ENCODE data around the gene GPR39. TPM values are rescaled to one million over a fixed set of nuclear protein-coding genes. Genes with fewer than 3 reads are reported as not detected.

Gene GPR39
- total RNA-seq, 2 experiments from 2014 or later, result not detected

DNA sequence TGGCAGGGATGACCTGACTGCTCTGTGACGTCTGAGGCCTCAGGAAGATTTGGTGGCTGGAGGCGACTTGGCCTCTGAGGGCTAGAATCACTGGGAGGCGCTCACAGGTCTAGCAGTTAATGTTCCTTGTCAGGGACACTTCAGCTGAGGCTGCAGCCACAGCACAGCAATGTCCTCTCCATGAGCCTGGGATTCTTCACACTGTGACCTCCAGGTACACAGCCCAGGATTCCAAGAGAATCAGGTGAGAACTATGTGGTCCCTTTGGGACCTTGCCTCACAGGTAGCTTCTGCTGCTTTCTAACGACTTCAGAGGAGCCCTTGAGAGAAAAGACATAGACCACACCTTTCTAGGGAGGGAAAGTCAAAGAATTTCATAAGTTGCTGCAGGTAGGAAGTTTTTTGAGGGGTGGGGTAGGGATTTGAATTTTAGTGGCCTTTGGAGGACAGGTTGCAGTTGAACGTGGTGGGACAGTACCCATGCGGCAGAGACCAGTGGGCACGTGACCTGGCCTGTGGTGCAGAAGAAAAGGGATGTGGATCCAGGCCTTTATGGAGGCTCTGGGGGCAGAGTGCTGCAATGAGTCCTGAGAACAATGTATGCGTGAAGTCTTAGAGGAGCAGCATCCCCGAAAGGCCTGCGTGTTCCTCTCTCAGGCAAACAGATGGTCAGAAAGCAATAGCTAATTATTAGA lies 167.2 kb downstream of the GPR39 start:
- intact Hi-C loops (cut with DNase I, micrococcal nuclease), result no loop called here
- ChIA-PET CTCF (interaction anchor here (1.0 kb wide), 1 partner anchor 37 kb away, joined by 4 read pairs; no protein-coding TSS in a partner anchor), POLR2A (no interaction called here)
- Mint-ChIP-seq H3K4me1 (no peaks in the 10 kb centered on the region), H3K9me3 (ENCODE audit: low read depth) (no peaks in the 10 kb centered on the region), H3K4me3 (no peak overlapping the region), H3K27me3 (peaks cover 1% of the 10 kb centered on the region), H3K27ac (no peak overlapping the region), H3K36me3 (ENCODE audit: low read depth) (no peaks in the 10 kb centered on the region)
- DNase-seq (no peak), ATAC-seq (no peak)

DNA sequence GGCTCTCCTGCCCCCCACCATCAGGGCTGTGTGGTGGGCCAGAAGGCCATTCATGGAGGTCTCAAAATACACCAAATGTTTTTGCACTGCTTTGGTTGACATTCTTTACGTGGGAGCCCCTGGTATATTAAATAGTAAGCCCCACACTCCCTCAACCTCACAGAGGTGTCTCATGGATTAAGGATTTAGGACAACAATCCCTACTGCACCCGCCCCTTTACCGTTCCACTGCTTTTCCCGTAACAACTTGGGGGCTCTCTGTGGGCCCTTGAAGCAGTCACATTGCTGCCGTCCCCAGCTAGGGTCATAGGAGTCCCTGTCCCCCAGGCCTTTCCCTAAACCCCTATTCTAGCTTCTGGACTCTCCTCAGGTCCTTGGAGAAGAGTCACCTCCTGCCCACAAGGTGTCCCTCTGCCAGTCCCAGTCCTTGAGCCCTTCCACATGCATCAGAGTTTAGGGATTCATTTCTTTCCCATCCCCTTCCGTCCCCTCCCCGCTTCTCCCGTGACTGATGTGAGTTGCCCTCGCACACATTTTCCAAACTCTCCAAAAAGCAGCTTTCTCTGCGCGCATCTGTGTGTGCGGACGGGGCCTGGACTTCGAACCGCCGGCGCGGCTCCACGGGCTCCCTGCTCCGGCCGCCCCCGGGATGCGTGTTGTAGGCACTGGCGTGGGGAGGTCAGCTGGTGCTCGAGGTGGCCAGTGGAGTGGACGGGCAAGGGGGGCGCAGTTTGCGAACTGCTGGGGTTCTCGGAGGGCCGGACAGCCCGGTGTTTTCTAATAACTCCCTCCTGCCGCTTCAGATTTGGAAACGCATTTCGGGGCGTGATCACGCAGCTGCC lies 168.6 kb downstream of the GPR39 start:
- no peak overlapping the region for H3K4me3 Mint-ChIP-seq
- H3K4me1 Mint-ChIP-seq, result no peaks in the 10 kb centered on the region
- intact Hi-C loops (cut with DNase I, micrococcal nuclease), result no loop called here

DNA sequence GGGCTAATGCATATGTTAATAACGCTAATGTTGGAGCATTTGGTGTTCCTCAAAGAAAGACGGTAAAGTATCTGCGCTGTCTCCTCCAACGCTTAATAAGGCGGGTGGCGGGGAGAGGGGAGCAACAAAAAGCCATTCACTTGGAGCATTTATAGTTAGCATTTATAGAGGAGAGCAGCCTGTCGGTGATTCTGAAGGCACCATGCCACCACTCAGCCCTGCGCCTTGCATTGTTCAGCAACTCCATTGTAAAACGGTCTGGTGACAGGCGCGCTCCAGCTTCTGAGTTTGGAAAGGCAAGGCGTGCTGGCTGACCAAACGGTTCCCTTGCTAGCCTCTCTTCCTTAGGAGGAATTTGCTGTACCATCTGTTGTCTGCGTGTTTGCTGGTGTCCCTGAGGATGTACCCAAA lies 169.5 kb downstream of the GPR39 start:
- no peak for DNase-seq
- no peak for ATAC-seq
- no peak overlapping the region for H3K27ac Mint-ChIP-seq
- ChIA-PET POLR2A (no interaction called here), CTCF (no interaction called here)
- no peaks in the 10 kb centered on the region for H3K27me3 Mint-ChIP-seq
- no peaks in the 10 kb centered on the region for H3K4me1 Mint-ChIP-seq
- no peak overlapping the region for H3K4me3 Mint-ChIP-seq
- H3K36me3 Mint-ChIP-seq (ENCODE audit: low read depth), result no peaks in the 10 kb centered on the region
- intact Hi-C loops (cut with DNase I, micrococcal nuclease), result no loop called here
- no peaks in the 10 kb centered on the region for H3K9me3 Mint-ChIP-seq (ENCODE audit: low read depth)

More for the DNA sequence above, 168.6 kb downstream of the GPR39 start:
- Mint-ChIP-seq H3K27ac (no peak overlapping the region), H3K27me3 (no peaks in the 10 kb centered on the region), H3K9me3 (ENCODE audit: low read depth) (no peaks in the 10 kb centered on the region), H3K36me3 (ENCODE audit: low read depth) (no peaks in the 10 kb centered on the region)
- ChIA-PET CTCF (no interaction called here), POLR2A (no interaction called here)
- ATAC-seq, result no peak
- DNase-seq, result no peak

DNA sequence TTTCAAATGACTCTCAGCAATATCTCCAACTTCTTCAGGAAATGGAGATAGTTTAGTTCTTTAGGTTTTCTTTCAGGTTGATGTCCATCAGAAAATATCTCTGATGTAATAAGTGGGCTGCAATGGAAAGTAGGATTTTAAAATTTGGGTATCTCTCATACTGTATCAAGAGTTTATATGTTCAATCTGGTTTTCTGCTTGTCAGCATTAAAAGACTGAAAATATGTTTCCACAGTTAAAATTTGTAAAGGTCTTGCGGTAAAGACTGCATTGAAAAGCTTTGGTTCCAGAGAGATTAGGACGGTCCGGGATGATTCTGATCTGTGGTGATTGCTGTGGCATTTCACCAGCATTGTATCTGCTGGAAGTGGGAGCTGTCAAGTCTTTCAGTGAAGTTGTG lies 170.2 kb downstream of the GPR39 start:
- no peak overlapping the region for H3K27ac Mint-ChIP-seq
- no peak overlapping the region for H3K4me3 Mint-ChIP-seq
- ATAC-seq (no peak), DNase-seq (no peak)
- intact Hi-C loops (cut with DNase I, micrococcal nuclease), result no loop called here
- ChIA-PET POLR2A (no interaction called here), CTCF (no interaction called here)
- H3K4me1 Mint-ChIP-seq, result no peaks in the 10 kb centered on the region
- H3K9me3 Mint-ChIP-seq (ENCODE audit: low read depth), result no peaks in the 10 kb centered on the region
- no peaks in the 10 kb centered on the region for H3K36me3 Mint-ChIP-seq (ENCODE audit: low read depth)
- H3K27me3 Mint-ChIP-seq, result no peaks in the 10 kb centered on the region

DNA sequence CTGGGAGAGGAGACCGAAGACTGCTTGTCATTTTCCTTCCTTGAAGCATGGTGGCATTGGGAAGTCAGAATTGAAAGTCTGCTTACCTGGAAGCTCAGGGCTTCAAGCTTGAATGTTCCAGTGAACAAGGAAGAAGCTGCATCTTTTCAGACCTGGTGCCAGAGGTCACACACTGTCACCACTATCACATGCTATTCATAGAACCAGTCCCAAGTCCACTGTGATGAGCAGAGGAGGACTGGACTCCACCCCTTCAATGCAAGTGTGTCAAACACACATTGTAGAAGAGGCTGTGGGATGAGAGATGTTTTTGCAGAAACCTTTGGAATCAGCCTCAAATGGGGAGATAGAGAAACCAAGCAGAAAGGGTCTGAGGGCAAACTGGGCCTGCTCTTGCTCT lies 172.0 kb downstream of the GPR39 start:
- Mint-ChIP-seq H3K4me1 (no peaks in the 10 kb centered on the region), H3K4me3 (no peak overlapping the region), H3K9me3 (ENCODE audit: low read depth) (no peaks in the 10 kb centered on the region), H3K36me3 (ENCODE audit: low read depth) (no peaks in the 10 kb centered on the region), H3K27me3 (no peaks in the 10 kb centered on the region), H3K27ac (no peak overlapping the region)
- ATAC-seq (no peak), DNase-seq (no peak)
- ChIA-PET CTCF (no interaction called here), POLR2A (interaction anchor here (0.6 kb wide), 1 partner anchor 12 kb away, joined by 7 read pairs; no protein-coding TSS in a partner anchor)
- intact Hi-C loops (cut with DNase I, micrococcal nuclease), result no loop called here

DNA sequence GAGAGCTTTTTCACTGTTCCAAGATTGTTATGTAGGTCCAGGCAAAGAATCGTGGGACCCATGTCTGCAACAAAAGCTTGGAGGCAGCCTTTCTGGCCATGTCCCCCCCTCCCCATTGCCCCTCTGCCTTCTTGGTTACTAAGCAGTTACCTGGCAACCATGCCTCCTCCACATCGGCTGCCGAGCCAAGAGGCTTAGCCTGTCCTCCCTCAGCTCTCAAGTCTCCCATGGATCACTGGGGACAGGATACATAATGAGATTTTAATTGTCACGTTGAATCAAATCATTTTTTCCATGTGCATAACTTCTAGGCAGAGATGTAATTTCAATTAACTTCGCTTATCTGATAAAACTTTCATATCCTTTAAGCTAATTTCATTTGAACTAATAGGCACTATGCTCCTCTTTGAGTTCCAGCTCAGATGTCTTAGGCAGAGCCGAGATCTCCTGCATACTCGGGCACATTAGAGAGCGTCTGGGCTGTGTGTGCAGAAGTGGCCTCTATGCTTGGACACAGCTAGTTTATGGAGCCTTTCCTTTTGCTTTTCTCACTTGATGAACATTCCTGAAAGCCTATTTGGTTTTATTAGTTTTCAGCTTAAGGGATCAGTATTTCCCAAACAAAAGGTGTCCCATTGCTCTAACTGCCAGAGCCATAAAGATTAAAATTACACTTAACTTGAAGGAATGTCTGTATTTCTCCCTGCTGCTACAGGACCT lies 172.7 kb downstream of the GPR39 start:
- no peaks in the 10 kb centered on the region for H3K9me3 Mint-ChIP-seq (ENCODE audit: low read depth)
- intact Hi-C loops (cut with DNase I, micrococcal nuclease), result no loop called here
- H3K4me3 Mint-ChIP-seq, result no peak overlapping the region
- no peaks in the 10 kb centered on the region for H3K36me3 Mint-ChIP-seq (ENCODE audit: low read depth)
- no peaks in the 10 kb centered on the region for H3K4me1 Mint-ChIP-seq
- ChIA-PET CTCF (no interaction called here), POLR2A (interaction anchor here (0.6 kb wide), 1 partner anchor 13 kb away, joined by 7 read pairs; no protein-coding TSS in a partner anchor)
- no peak overlapping the region for H3K27ac Mint-ChIP-seq
- DNase-seq, result no peak
- ATAC-seq, result no peak
- H3K27me3 Mint-ChIP-seq, result no peaks in the 10 kb centered on the region

DNA sequence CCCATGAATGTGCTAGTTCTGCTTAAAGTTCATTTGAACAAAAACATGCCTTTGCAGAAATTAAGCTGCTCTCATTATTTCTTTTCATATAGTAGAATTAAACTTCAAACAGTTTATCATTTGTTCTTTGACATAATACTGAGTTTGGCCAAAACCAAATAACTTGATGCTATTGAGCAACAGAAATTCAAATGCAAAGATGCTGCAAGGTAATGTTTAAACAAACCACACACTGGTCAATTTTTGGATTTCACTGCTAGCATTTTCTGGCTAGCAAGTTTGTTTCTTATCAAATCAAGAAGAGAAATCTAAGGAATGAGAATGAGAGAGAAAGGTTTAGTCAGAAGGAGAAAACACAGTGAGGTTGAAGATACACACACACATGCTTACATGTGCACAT lies 173.4 kb downstream of the GPR39 start:
- Mint-ChIP-seq H3K27ac (no peak overlapping the region), H3K4me1 (no peaks in the 10 kb centered on the region), H3K9me3 (ENCODE audit: low read depth) (no peaks in the 10 kb centered on the region), H3K4me3 (no peak overlapping the region), H3K27me3 (no peaks in the 10 kb centered on the region), H3K36me3 (ENCODE audit: low read depth) (no peaks in the 10 kb centered on the region)
- ChIA-PET CTCF (no interaction called here), POLR2A (no interaction called here)
- ATAC-seq, result no peak
- intact Hi-C loops (cut with DNase I, micrococcal nuclease), result no loop called here
- no peak for DNase-seq

DNA sequence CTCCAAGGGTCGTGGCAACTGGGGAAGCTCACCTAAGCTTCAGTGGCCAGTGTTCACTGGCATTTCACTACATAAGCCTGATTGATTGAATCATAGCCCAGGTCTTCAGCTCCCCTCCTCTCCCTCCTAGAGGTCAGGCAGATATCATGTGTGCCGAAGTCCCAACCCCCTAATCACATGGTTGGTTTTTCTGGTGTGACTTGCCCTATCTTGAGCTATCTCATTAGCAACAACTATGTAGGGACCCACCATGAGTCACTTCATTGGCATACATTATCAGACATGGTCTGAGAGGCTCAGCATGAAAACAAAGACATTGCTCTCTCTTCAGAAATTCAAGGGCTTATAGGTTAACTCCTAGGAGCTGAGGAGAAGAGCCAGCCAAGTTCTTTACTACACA lies 176.6 kb downstream of the GPR39 start:
- Mint-ChIP-seq H3K9me3 (ENCODE audit: low read depth) (no peaks in the 10 kb centered on the region), H3K4me3 (no peak overlapping the region), H3K4me1 (no peaks in the 10 kb centered on the region), H3K27ac (no peak overlapping the region), H3K27me3 (peaks cover 5% of the 10 kb centered on the region), H3K36me3 (ENCODE audit: low read depth) (no peaks in the 10 kb centered on the region)
- no peak for DNase-seq
- no peak for ATAC-seq
- intact Hi-C loops (cut with DNase I, micrococcal nuclease), result no loop called here
- ChIA-PET CTCF (interaction anchor here (0.6 to 0.7 kb wide), 2 partner anchors 16 to 46 kb away, joined by 3 read pairs; no protein-coding TSS in a partner anchor), POLR2A (no interaction called here)

DNA sequence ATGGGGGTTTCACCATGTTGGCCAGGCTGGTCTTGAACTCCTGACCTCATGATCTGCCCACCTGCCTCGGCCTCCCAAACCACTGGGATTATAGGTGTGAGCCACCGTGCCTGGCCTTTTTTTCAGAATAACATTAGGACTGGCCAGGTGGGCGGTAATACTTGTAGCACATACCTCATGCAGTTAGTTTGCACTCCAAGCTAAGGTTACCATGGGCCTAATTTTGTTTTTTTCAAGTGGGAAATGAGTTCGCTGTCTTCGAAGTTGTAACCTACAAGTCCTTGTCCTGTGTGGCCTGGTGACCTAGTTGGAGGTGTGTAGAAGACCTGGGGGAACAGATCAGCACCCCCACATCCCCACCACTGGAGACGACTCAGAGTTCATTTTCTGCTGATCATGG lies 178.6 kb downstream of the GPR39 start:
- Mint-ChIP-seq H3K36me3 (ENCODE audit: low read depth) (no peaks in the 10 kb centered on the region), H3K27ac (no peak overlapping the region), H3K9me3 (ENCODE audit: low read depth) (no peaks in the 10 kb centered on the region), H3K4me3 (no peak overlapping the region), H3K4me1 (no peaks in the 10 kb centered on the region), H3K27me3 (peaks cover 7% of the 10 kb centered on the region)
- ATAC-seq, result no peak
- intact Hi-C loops (cut with DNase I, micrococcal nuclease), result no loop called here
- POLR2A ChIA-PET, result no interaction called here
- no peak for DNase-seq
- CTCF ChIA-PET, result no interaction called here

DNA sequence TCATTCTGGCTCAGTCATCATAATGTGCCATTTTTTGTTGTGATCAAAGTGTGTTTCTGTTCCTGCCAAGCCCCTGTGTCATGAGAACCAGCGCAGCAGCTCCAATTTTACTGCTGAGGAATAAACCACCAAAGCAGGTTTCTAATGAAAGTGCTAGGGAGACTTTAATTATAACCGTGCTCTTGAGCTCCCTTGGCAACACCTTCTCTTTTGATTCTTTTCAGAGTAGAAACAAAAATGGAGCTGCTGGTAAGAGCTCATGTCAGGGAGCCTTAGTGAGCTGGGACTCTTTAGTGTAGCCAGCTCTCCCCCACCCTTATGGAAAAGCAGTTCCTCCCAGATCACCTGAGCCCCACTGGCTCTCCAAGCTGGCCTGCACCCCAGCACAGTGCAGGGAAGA lies 179.1 kb downstream of the GPR39 start:
- Mint-ChIP-seq H3K36me3 (ENCODE audit: low read depth) (no peaks in the 10 kb centered on the region), H3K27ac (no peak overlapping the region), H3K4me1 (no peaks in the 10 kb centered on the region), H3K4me3 (no peak overlapping the region), H3K27me3 (peaks cover 7% of the 10 kb centered on the region), H3K9me3 (ENCODE audit: low read depth) (no peaks in the 10 kb centered on the region)
- no peak for ATAC-seq
- ChIA-PET CTCF (no interaction called here), POLR2A (no interaction called here)
- intact Hi-C loops (cut with DNase I, micrococcal nuclease), result no loop called here
- DNase-seq, result no peak

DNA sequence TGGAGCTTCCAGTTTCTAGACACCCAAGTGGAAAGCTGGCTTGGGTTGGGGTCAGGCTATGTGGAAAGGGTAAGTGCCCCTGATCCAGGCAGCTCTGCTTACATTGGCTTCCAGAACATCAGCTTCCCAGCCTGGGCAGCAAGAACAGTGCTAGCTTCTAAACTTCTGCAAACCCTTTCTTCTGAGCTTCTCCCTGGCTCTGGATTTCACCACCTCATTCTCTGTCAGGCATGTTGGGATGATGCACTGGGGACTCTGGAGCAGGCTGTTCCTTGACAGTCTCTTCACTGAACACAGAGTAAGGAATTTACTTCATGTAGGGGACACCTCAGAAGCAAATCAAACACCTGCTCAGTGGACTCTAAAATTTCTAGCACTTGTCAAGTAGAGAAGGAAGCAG lies 180.6 kb downstream of the GPR39 start:
- Mint-ChIP-seq H3K4me1 (no peaks in the 10 kb centered on the region), H3K27me3 (peaks cover 7% of the 10 kb centered on the region), H3K27ac (no peak overlapping the region), H3K9me3 (ENCODE audit: low read depth) (no peaks in the 10 kb centered on the region), H3K36me3 (ENCODE audit: low read depth) (no peaks in the 10 kb centered on the region), H3K4me3 (no peak overlapping the region)
- no peak for DNase-seq
- CTCF ChIA-PET, result no interaction called here
- POLR2A ChIA-PET, result no interaction called here
- no peak for ATAC-seq
- intact Hi-C loops (cut with DNase I, micrococcal nuclease), result no loop called here

DNA sequence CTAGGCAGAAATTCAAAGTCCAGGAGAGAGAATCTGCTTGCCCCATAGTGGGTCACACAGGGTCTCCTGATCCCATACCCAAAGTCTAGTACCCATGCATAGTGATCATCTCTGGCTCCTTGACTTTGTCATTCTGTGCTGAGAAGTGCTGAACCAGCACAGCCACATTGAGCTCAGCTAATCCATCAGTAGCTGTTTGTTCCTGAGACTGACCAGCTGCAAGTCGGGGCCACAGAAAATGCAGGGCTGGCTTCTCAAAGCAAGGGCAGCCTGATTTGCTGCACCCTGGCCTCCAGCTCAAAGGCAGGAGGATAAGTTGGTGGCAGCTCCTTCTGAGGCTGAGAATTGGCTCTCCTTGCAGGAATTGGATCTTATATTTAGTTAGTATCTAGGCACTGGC lies 181.2 kb downstream of the GPR39 start:
- Mint-ChIP-seq H3K9me3 (ENCODE audit: low read depth) (no peaks in the 10 kb centered on the region), H3K27ac (no peak overlapping the region), H3K36me3 (ENCODE audit: low read depth) (no peaks in the 10 kb centered on the region), H3K27me3 (peaks cover 7% of the 10 kb centered on the region), H3K4me1 (no peaks in the 10 kb centered on the region), H3K4me3 (no peak overlapping the region)
- intact Hi-C loops (cut with DNase I, micrococcal nuclease), result no loop called here
- DNase-seq (no peak), ATAC-seq (no peak)
- POLR2A ChIA-PET, result no interaction called here
- CTCF ChIA-PET, result no interaction called here

Data from activated CD4-positive, alpha-beta T cell treated with anti-CD3 and anti-CD28 coated beads for 36 hours (primary cell).